Neural cell (in vitro differentiated cells): ENCODE data around the gene SNRK. TPM values are rescaled to one million over a fixed set of nuclear protein-coding genes. Genes with fewer than 3 reads are reported as not detected.

ENCODE experiments used
- H2AFZ ChIP-seq: fragments of 200-600, 300-800 bp; sonication (generic), shearing (Covaris generic); 2 replicates; pipeline ENCODE4 v1.6.0; 2014; ENCODE audit warnings: low read depth, mild to moderate bottlenecking, antibody characterized with exemption, low read length, moderate library complexity
- H3F3A ChIP-seq: fragments of 200-600 bp; shearing (Covaris generic); 2 replicates; pipeline ENCODE4 v1.6.1; 2016; ENCODE audit warnings: mild to moderate bottlenecking, moderate library complexity, mixed read lengths, antibody characterized with exemption, low read length; ENCODE audit not compliant: insufficient read depth, poor library complexity, severe bottlenecking
- H3K27ac ChIP-seq: fragments of 200-600, 300-800 bp; sonication (generic), shearing (Covaris generic); 2 replicates; pipeline ENCODE4 v1.5.1; 2014; ENCODE audit warnings: mild to moderate bottlenecking, low read length, moderate library complexity
- H3K27me3 ChIP-seq: fragments of 300-800, 200-600 bp; sonication (generic), shearing (Covaris generic); 2 replicates; pipeline ENCODE4 v1.6.0; 2014; ENCODE audit warnings: mild to moderate bottlenecking, low read depth, low read length, moderate library complexity; ENCODE audit not compliant: insufficient read depth
- H3K36me3 ChIP-seq: fragments of 300-800, 200-600 bp; sonication (generic), shearing (Covaris generic); 2 replicates; pipeline ENCODE4 v1.5.1; 2014; ENCODE audit warnings: mild to moderate bottlenecking, antibody characterized with exemption, low read length, moderate library complexity; ENCODE audit not compliant: insufficient read depth
- H3K4me2 ChIP-seq: fragments of 300-800, 200-600 bp; sonication (generic), shearing (Covaris generic); 2 replicates; pipeline ENCODE4 v1.6.0; 2014; ENCODE audit warnings: mild to moderate bottlenecking, low read length
- H3K4me3 ChIP-seq: fragments of 300-800, 200-600 bp; sonication (generic), shearing (Covaris generic); 2 replicates; pipeline ENCODE4 v1.5.1; 2014; ENCODE audit warnings: mild to moderate bottlenecking, low read length, moderate library complexity
- H3K79me2 ChIP-seq: fragments of 200-600 bp; shearing (Covaris generic); replicated peaks from 2 replicates; pipeline ENCODE4 v1.6.0; 2014; ENCODE audit warnings: mild to moderate bottlenecking, low read length, moderate library complexity; ENCODE audit not compliant: insufficient read depth
- H3K9ac ChIP-seq: fragments of 300-800, 200-600 bp; sonication (generic), shearing (Covaris generic); 2 replicates; pipeline ENCODE4 v1.6.1; 2016; ENCODE audit warnings: mild to moderate bottlenecking, low read length, mixed read lengths
- H3K9me2 ChIP-seq: fragments of 200-600 bp; shearing (Covaris generic); 2 replicates; pipeline ENCODE4 v1.6.1; 2016; ENCODE audit warnings: mild to moderate bottlenecking, low read length, mixed read lengths; ENCODE audit not compliant: insufficient read depth
- H3K9me3 ChIP-seq: fragments of 200-600, 300-800 bp; sonication (generic), shearing (Covaris generic); 2 replicates; pipeline ENCODE4 v1.6.1; 2016; ENCODE audit warnings: mild to moderate bottlenecking, mixed run types, low read length, moderate library complexity, mixed read lengths
- H4K20me1 ChIP-seq: fragments of 200-600 bp; shearing (Covaris generic); 2 replicates; pipeline ENCODE4 v1.6.1; 2016; ENCODE audit warnings: mild to moderate bottlenecking, mixed run types; ENCODE audit not compliant: insufficient read depth
- EP300 ChIP-seq: fragments of 450-650 bp; conservative IDR thresholded peaks from 2 replicates; pipeline ENCODE4 v1.6.1; 2014; ENCODE audit warnings: antibody characterized with exemption, mild to moderate bottlenecking, moderate library complexity; ENCODE audit not compliant: poor library complexity, severe bottlenecking
- EZH2 ChIP-seq: fragments of 200-600, 300-800 bp; shearing (Covaris generic), sonication (generic); IDR thresholded peaks from 2 replicates; pipeline ENCODE4 v1.6.1; 2014; ENCODE audit warnings: antibody characterized with exemption, low read length, borderline replicate concordance, mild to moderate bottlenecking; ENCODE audit not compliant: insufficient read depth, poor library complexity, severe bottlenecking
- MXI1 ChIP-seq: fragments of 450-650 bp; conservative IDR thresholded peaks from 2 replicates; pipeline ENCODE4 v1.6.1; 2014; ENCODE audit warnings: antibody characterized with exemption, mild to moderate bottlenecking; ENCODE audit not compliant: poor library complexity, severe bottlenecking
- POLR2AphosphoS5 ChIP-seq: IDR thresholded peaks from 2 replicates; pipeline ENCODE4 v1.6.1; 2012
- RAD21 ChIP-seq: fragments of 450-650 bp; conservative IDR thresholded peaks from 2 replicates; pipeline ENCODE4 v1.6.1; 2014; ENCODE audit warnings: antibody characterized with exemption, mild to moderate bottlenecking, moderate library complexity
- SMC3 ChIP-seq: fragments of 450-650 bp; conservative IDR thresholded peaks from 2 replicates; pipeline ENCODE4 v1.6.1; 2014; ENCODE audit warnings: antibody characterized with exemption, mild to moderate bottlenecking, moderate library complexity; ENCODE audit not compliant: poor library complexity
- TAF1 ChIP-seq: IDR thresholded peaks from 2 replicates; pipeline ENCODE4 v1.6.1; 2012; ENCODE audit warnings: low read depth
- polyA plus RNA-seq: library from polyadenylated mRNA; depleted of rRNA; stranded (reverse); fragments of >200 nt; gene quantifications from 2 replicates; pipeline ENCODE4 v1.2.3, GENCODE V29; 2014
- TF ChIP-seq, protein P1 (sequence below): fragments of 450-650 bp; IDR thresholded peaks from 2 replicates; pipeline ENCODE4 v1.5.1; 2014; ENCODE audit warnings: antibody characterized with exemption, mild to moderate bottlenecking, moderate library complexity; ENCODE audit not compliant: poor library complexity, severe bottlenecking
- TF ChIP-seq, protein P2 (sequence below): IDR thresholded peaks from 2 replicates; pipeline ENCODE4 v1.6.1; 2012; ENCODE audit warnings: borderline replicate concordance

The SNRK gene
- polyA plus RNA-seq, 1 donor from 2014 or later, result 27.3 TPM

DNA sequence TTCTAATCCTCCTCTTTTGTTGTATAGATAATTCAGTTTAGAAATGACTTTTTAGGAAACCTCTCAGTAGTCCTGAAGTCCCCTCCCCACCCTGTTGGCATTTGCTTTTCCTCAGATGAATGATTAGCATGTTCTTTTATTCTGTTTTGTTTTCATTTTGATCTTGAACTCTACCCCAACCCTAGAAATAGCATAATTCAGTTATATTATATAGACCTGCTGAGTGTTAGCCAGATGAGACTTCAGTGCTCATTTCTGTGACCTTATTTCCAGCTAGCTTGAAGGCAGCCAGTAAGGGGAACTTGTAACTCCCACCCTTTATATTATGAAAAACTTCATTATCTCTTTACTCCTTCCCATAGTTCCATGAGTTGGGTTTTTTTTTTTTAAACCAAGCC lies 41.2 kb downstream of the SNRK start:
- Histone ChIP-seq H3K4me3 (no peak overlapping the region), H4K20me1 (no peaks in the 10 kb centered on the region), H3K79me2 (no peaks in the 10 kb centered on the region), H3K36me3 (no peaks in the 10 kb centered on the region), H3K9me2 (no peaks in the 10 kb centered on the region), H3K27ac (no peak overlapping the region), H3K4me2 (no peak overlapping the region), H2AFZ (no peak overlapping the region), H3F3A (no peaks in the 10 kb centered on the region), H3K9ac (no peak overlapping the region), H3K9me3 (no peaks in the 10 kb centered on the region), H3K27me3 (no peaks in the 10 kb centered on the region)
- TF ChIP-seq, protein P1, sequence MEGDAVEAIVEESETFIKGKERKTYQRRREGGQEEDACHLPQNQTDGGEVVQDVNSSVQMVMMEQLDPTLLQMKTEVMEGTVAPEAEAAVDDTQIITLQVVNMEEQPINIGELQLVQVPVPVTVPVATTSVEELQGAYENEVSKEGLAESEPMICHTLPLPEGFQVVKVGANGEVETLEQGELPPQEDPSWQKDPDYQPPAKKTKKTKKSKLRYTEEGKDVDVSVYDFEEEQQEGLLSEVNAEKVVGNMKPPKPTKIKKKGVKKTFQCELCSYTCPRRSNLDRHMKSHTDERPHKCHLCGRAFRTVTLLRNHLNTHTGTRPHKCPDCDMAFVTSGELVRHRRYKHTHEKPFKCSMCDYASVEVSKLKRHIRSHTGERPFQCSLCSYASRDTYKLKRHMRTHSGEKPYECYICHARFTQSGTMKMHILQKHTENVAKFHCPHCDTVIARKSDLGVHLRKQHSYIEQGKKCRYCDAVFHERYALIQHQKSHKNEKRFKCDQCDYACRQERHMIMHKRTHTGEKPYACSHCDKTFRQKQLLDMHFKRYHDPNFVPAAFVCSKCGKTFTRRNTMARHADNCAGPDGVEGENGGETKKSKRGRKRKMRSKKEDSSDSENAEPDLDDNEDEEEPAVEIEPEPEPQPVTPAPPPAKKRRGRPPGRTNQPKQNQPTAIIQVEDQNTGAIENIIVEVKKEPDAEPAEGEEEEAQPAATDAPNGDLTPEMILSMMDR, result no peak
- TF ChIP-seq EZH2 (no peak), MXI1 (no peak), EP300 (no peak), POLR2AphosphoS5 (no peak), TAF1 (no peak), SMC3 (no peak), RAD21 (no peak)
- TF ChIP-seq, protein P2, sequence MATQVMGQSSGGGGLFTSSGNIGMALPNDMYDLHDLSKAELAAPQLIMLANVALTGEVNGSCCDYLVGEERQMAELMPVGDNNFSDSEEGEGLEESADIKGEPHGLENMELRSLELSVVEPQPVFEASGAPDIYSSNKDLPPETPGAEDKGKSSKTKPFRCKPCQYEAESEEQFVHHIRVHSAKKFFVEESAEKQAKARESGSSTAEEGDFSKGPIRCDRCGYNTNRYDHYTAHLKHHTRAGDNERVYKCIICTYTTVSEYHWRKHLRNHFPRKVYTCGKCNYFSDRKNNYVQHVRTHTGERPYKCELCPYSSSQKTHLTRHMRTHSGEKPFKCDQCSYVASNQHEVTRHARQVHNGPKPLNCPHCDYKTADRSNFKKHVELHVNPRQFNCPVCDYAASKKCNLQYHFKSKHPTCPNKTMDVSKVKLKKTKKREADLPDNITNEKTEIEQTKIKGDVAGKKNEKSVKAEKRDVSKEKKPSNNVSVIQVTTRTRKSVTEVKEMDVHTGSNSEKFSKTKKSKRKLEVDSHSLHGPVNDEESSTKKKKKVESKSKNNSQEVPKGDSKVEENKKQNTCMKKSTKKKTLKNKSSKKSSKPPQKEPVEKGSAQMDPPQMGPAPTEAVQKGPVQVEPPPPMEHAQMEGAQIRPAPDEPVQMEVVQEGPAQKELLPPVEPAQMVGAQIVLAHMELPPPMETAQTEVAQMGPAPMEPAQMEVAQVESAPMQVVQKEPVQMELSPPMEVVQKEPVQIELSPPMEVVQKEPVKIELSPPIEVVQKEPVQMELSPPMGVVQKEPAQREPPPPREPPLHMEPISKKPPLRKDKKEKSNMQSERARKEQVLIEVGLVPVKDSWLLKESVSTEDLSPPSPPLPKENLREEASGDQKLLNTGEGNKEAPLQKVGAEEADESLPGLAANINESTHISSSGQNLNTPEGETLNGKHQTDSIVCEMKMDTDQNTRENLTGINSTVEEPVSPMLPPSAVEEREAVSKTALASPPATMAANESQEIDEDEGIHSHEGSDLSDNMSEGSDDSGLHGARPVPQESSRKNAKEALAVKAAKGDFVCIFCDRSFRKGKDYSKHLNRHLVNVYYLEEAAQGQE, result no peak

DNA sequence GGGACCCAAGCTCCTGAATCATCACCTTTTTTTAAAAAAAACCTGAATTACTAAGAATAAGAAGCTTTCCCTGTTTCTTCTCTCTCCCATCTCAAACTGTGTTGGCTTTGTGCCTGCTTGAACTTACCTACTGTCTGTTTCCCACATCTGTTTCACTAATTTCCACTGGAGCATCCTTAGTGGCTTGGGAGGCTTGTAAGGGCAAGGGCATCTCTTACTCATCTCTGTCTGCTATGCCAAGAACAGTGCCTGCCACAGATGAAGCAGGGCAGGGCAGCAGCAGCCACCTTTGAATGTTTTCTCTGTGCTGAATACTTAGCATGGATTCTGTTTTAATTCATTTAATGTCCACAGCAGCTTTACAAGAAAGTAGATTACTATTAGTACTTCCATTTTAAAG lies 42.3 kb downstream of the SNRK start:
- no peaks in the 10 kb centered on the region for H3K79me2 ChIP-seq
- H3K27ac ChIP-seq, result no peak overlapping the region

More for the DNA sequence above, 42.3 kb downstream of the SNRK start:
- Histone ChIP-seq H3K27me3 (no peaks in the 10 kb centered on the region), H2AFZ (no peak overlapping the region), H3K4me2 (no peak overlapping the region), H3K4me3 (no peak overlapping the region), H3F3A (no peaks in the 10 kb centered on the region), H3K9me3 (no peaks in the 10 kb centered on the region), H3K9ac (no peak overlapping the region), H3K36me3 (no peaks in the 10 kb centered on the region), H3K9me2 (no peaks in the 10 kb centered on the region), H4K20me1 (no peaks in the 10 kb centered on the region)
- TF ChIP-seq EZH2 (no peak), MXI1 (no peak), RAD21 (no peak), POLR2AphosphoS5 (no peak), EP300 (no peak), TAF1 (no peak), SMC3 (no peak)
- TF ChIP-seq, protein P2, result no peak
- TF ChIP-seq, protein P1, result no peak
